SK-N-SH (cell line): ENCODE results near the gene VPS9D1. TPM values are rescaled to one million over a fixed set of nuclear protein-coding genes. Genes with fewer than 3 reads are reported as not detected.

ENCODE experiments used
- CTCF ChIA-PET: fragments of 300-600, 350-600 bp; formaldehyde crosslinking; extraction: SDS; loops from one replicate; lab custom pipeline; 2021; lab: Yijun Ruan, JAX
- POLR2A ChIA-PET: fragments of 350-600 bp; sonication (Branson Sonifier 250); formaldehyde crosslinking; extraction: SDS; loops from one replicate; lab custom pipeline; 2020; ENCODE audit warnings: antibody characterized with exemption, inconsistent platforms; lab: Yijun Ruan, JAX
- DNase-seq: peaks from one replicate; pipeline ENCODE4 v3.0.0; 2012
- H2AFZ ChIP-seq: fragments of 200-600 bp; sonication (generic); 2 replicates; pipeline ENCODE4 v1.8.1; 2016; ENCODE audit warnings: antibody characterized with exemption, mild to moderate bottlenecking, low read depth
- H3F3A ChIP-seq: fragments of 200-600 bp; sonication (generic); replicated peaks from 2 replicates; pipeline ENCODE3; 2016; ENCODE audit warnings: antibody characterized with exemption, mild to moderate bottlenecking; ENCODE audit not compliant: insufficient read depth
- H3K27ac ChIP-seq, 2 experiments: fragments of 200-500 bp in 1 of 2; fragments of 200-600 bp in 1 of 2; sonication (Bioruptor generic) in 1 of 2; sonication (generic), shearing (Covaris generic) in 1 of 2; 2 replicates each; pipeline versions ENCODE4 v1.5.1 to v1.6.1; 2014 to 2016; ENCODE audit warnings: low read depth in 2 of 2, inconsistent platforms in 1 of 2, low read length in 1 of 2, mild to moderate bottlenecking in 1 of 2, mixed read lengths in 1 of 2
- H3K27me3 ChIP-seq: fragments of 200-600 bp; sonication (generic), shearing (Covaris generic); 2 replicates; pipeline ENCODE4 v1.6.1; 2016; ENCODE audit warnings: mixed run types; ENCODE audit not compliant: insufficient read depth
- H3K36me3 ChIP-seq, 2 experiments: fragments of 200-500 bp in 1 of 2; fragments of 200-600 bp in 1 of 2; sonication (Bioruptor generic) in 1 of 2; sonication (generic) in 1 of 2; replicated peaks in 1 of 2; 2 replicates each; pipeline versions ENCODE3 to v1.5.1; 2014 to 2016; ENCODE audit warnings: low read length in 1 of 2, mild to moderate bottlenecking in 1 of 2; ENCODE audit not compliant: insufficient read depth in 2 of 2, control insufficient read depth in 1 of 2
- H3K4me1 ChIP-seq, 2 experiments: fragments of 200-500 bp in 1 of 2; fragments of 200-600 bp in 1 of 2; sonication (Bioruptor generic) in 1 of 2; sonication (generic), shearing (Covaris generic) in 1 of 2; 2 replicates each; pipeline versions ENCODE4 v1.5.1 to v1.6.1; 2014 to 2016; ENCODE audit warnings: low read depth in 1 of 2, low read length in 1 of 2, mixed run types in 1 of 2; ENCODE audit not compliant: insufficient read depth in 2 of 2, control insufficient read depth in 1 of 2
- H3K4me2 ChIP-seq: fragments of 200-600 bp; sonication (generic), shearing (Covaris generic); 2 replicates; pipeline ENCODE4 v1.6.1; 2017; ENCODE audit warnings: mixed run types
- H3K4me3 ChIP-seq, 2 experiments: fragments of 200-500 bp in 1 of 2; fragments of 200-600 bp in 1 of 2; sonication (Bioruptor generic) in 1 of 2; sonication (generic), shearing (Covaris generic) in 1 of 2; 2 replicates each; pipeline versions ENCODE4 v1.5.1 to v1.8.1; 2014 to 2016; ENCODE audit warnings: low read depth in 2 of 2, inconsistent platforms in 1 of 2, low read length in 1 of 2, mild to moderate bottlenecking in 1 of 2, mixed read lengths in 1 of 2, moderate library complexity in 1 of 2
- H3K79me2 ChIP-seq: fragments of 200-600 bp; sonication (generic); 2 replicates; pipeline ENCODE4 v1.8.1; 2017; ENCODE audit warnings: mild to moderate bottlenecking; ENCODE audit not compliant: insufficient read depth
- H3K9ac ChIP-seq: fragments of 200-600 bp; sonication (generic); 2 replicates; pipeline ENCODE4 v1.6.1; 2017; ENCODE audit warnings: mixed run types
- H3K9me2 ChIP-seq: fragments of 200-600 bp; sonication (generic); 2 replicates; pipeline ENCODE4 v1.6.1; 2017; ENCODE audit warnings: mixed run types
- H3K9me3 ChIP-seq: fragments of 200-600 bp; sonication (generic); 2 replicates; pipeline ENCODE4 v1.6.1; 2017; ENCODE audit warnings: mixed run types, mild to moderate bottlenecking, moderate library complexity
- H4K20me1 ChIP-seq: fragments of 200-600 bp; sonication (generic); 2 replicates; pipeline ENCODE4 v1.6.1; 2017; ENCODE audit warnings: mild to moderate bottlenecking, mixed run types; ENCODE audit not compliant: insufficient read depth
- CHD2 ChIP-seq: fragments of 150-350 bp; IDR thresholded peaks from 2 replicates; pipeline ENCODE4 v1.6.1; 2018; ENCODE audit warnings: low read length; ENCODE audit not compliant: partially characterized antibody
- CTCF ChIP-seq: fragments of 200-600 bp; sonication (generic); IDR thresholded peaks from 2 replicates; pipeline ENCODE4 v1.6.1; 2017; ENCODE audit warnings: antibody characterized with exemption, mild to moderate bottlenecking, moderate library complexity
- ELF1 ChIP-seq: IDR thresholded peaks from 2 replicates; pipeline ENCODE4 v1.4.0; 2012
- FOSL2 ChIP-seq: IDR thresholded peaks from 2 replicates; pipeline ENCODE4 v1.4.0; 2012; ENCODE audit warnings: low read depth, mild to moderate bottlenecking, moderate library complexity, borderline replicate concordance
- FOXM1 ChIP-seq: IDR thresholded peaks from 2 replicates; pipeline ENCODE4 v1.4.0; 2012; ENCODE audit warnings: low read depth, mild to moderate bottlenecking
- GABPA ChIP-seq: IDR thresholded peaks from 2 replicates; pipeline ENCODE4 v1.4.0; 2012; ENCODE audit warnings: low read depth, mild to moderate bottlenecking
- PBX3 ChIP-seq: IDR thresholded peaks from 2 replicates; pipeline ENCODE4; 2012
- POLR2AphosphoS5 ChIP-seq: IDR thresholded peaks from 2 replicates; pipeline ENCODE4 v1.6.1; 2012; ENCODE audit warnings: low read depth, low read length
- RXRA ChIP-seq: IDR thresholded peaks from 2 replicates; pipeline ENCODE4 v1.4.0; 2012; ENCODE audit warnings: low read depth, mild to moderate bottlenecking, borderline replicate concordance
- TAF1 ChIP-seq: IDR thresholded peaks from 2 replicates; pipeline ENCODE4 v1.6.1; 2012; ENCODE audit warnings: low read depth, mild to moderate bottlenecking, low read length, moderate library complexity, borderline replicate concordance
- TCF12 ChIP-seq: IDR thresholded peaks from 2 replicates; pipeline ENCODE4 v1.4.0; 2012
- TEAD4 ChIP-seq: IDR thresholded peaks from 2 replicates; pipeline ENCODE4 v1.4.0; 2012; ENCODE audit warnings: mild to moderate bottlenecking, borderline replicate concordance; ENCODE audit not compliant: insufficient read depth
- YY1 ChIP-seq: IDR thresholded peaks from 2 replicates; pipeline ENCODE4 v1.4.0; 2012; ENCODE audit warnings: low read depth, mild to moderate bottlenecking
- WGBS: methylation state at CpG from one replicate; pipeline ENCODE4 v1.1.6; 2017; ENCODE audit warnings: low lambda C conversion rate; 5-methylcytosine and 5-hydroxymethylcytosine counted together
- polyA plus RNA-seq, 3 experiments: library from polyadenylated mRNA; depleted of rRNA; stranded (reverse); fragments of >200 nt; gene quantifications; 2 replicates each; pipeline ENCODE4 v1.2.3, GENCODE V29; 2012

Gene VPS9D1
- polyA plus RNA-seq, 1 of the 3 experiments (the other 2 are of a cell fraction): 10.1 TPM

DNA sequence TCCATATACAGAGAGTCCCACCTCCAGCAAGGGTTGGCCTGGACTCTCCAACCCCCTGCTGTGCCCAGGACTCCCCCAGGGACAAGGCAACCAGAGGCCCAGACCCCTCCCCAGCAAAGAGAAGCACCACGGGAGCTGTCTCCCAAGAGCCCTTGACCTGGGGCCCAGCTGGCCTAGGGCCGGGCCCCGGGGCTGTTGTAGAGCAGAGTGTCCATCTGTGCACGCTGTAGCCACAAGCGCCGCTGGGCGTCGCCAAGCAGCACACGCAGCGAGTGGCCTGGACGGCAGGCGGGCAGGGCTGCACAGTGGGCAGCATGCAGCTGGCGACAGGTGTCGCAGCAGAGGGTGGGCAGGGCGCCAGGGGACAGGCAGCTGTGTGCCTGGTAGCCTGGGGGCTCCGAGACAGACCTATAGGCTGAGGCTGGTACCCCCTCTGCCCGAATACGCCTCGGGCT lies 23.5 kb downstream of the VPS9D1 start:
- Histone ChIP-seq H3K4me3 (no peak overlapping the region), H3K36me3 (peaks cover 7 to 52% of the 10 kb centered on the region in 2 experiments), H3F3A (peaks cover 9% of the 10 kb centered on the region), H3K4me1 (peaks cover 9 to 27% of the 10 kb centered on the region in 2 experiments; a peak in 2 of 4 replicates), H3K27ac (no peak overlapping the region; a peak in 1 of 4 replicates), H3K79me2 (no peaks in the 10 kb centered on the region), H2AFZ (no peak overlapping the region), H3K27me3 (no peaks in the 10 kb centered on the region), H3K9ac (no peak overlapping the region), H3K9me3 (no peaks in the 10 kb centered on the region), H3K9me2 (no peaks in the 10 kb centered on the region), H4K20me1 (peaks cover 11% of the 10 kb centered on the region), H3K4me2 (no peak overlapping the region)
- peak; percentile 50 for DNase-seq
- WGBS: 96% methylated on average over 9 of the region's 19 CpGs
- CTCF ChIA-PET: interaction anchor here (1.9 to 4.3 kb wide), 2 partner anchors 9 to 163 kb away, joined by 4 to 37 read pairs; no protein-coding TSS in a partner anchor
- TF ChIP-seq TCF12 (no peak), FOXM1 (no peak), GABPA (no peak), TAF1 (no peak), CHD2 (no peak), ELF1 (no peak), POLR2AphosphoS5 (no peak), YY1 (no peak), FOSL2 (no peak), CTCF (no peak), RXRA (no peak)
- POLR2A ChIA-PET: interaction anchor here (0.9 to 2.6 kb wide), 3 partner anchors 10 to 40 kb away, joined by 3 to 10 read pairs (median 3); partner anchors contain the start of genes CDK10, CHMP1A and SPATA33

DNA sequence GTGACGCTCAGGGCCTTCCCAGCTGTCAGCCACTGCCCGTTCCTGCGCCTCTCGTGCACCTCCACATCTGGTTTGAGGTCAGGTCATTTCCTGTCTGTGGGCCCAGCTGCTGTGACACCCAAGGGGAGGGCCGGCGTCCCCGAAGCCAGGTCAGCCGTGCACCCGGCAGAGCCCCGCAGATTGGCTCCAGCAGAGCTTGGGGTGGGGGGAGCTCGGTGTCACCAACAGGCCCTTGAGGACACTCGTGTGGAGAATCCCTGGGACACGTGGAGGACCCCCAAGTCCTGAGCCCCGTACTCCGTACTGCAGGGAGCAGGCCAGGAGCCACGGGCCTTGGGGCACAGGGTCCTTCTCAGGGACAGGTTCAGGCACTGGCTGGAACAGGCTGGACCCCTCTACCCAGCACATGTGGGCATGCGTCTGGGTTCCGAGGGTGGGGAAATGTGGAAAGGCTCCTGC lies 24.0 kb downstream of the VPS9D1 start:
- 100% methylated on average over 6 of the region's 18 CpGs for WGBS
- H3K36me3 ChIP-seq: peaks cover 7 to 57% of the 10 kb centered on the region in 2 experiments
- ChIA-PET CTCF (interaction anchor here (1.9 to 4.3 kb wide), 2 partner anchors 10 to 164 kb away, joined by 4 to 37 read pairs; no protein-coding TSS in a partner anchor), POLR2A (interaction anchor here (1.3 to 2.6 kb wide), 2 partner anchors 10 to 39 kb away, joined by 3 to 10 read pairs; partner anchors contain the start of genes CDK10, CHMP1A and SPATA33)
- peaks cover 8% of the 10 kb centered on the region for H3F3A ChIP-seq
- H3K4me2 ChIP-seq: no peak overlapping the region
- no peak overlapping the region for H2AFZ ChIP-seq
- TF ChIP-seq PBX3 (peak; percentile 4; the same call in 1 of the 2 replicates), TEAD4 (no peak)
- H4K20me1 ChIP-seq: peaks cover 11% of the 10 kb centered on the region
- DNase-seq: peak; percentile 33
- H3K9me2 ChIP-seq: no peaks in the 10 kb centered on the region
- peaks cover 9 to 25% of the 10 kb centered on the region in 2 experiments; a peak in 2 of 4 replicates for H3K4me1 ChIP-seq
- no peak overlapping the region; a peak in 1 of 4 replicates for H3K27ac ChIP-seq
- H3K79me2 ChIP-seq: no peaks in the 10 kb centered on the region
- no peak overlapping the region for H3K9ac ChIP-seq
- H3K4me3 ChIP-seq: no peak overlapping the region
- no peaks in the 10 kb centered on the region for H3K27me3 ChIP-seq
- H3K9me3 ChIP-seq: no peaks in the 10 kb centered on the region
